Measurements from ENCODE around the gene DENND5B. TPM values are rescaled to one million over a fixed set of nuclear protein-coding genes. Genes with fewer than 3 reads are reported as not detected.

The DENND5B gene
- total and polyA plus RNA-seq, 2 of the 4 experiments (the other 2 are of a cell fraction), result 5.5 to 13.4 TPM

GRCh38 chr12:31516702-31517101 is 74.2 kb downstream of the DENND5B start:
- H2AK5ac ChIP-seq (ENCODE audit: low read depth, low read length), result no peak overlapping the region
- peaks cover 25 to 49% of the 10 kb centered on the region in 2 experiments for H3K79me1 ChIP-seq (ENCODE audit: low read depth in 1 of 2, low read length in 2 of 2)
- no peak overlapping the region; a peak in 1 of 4 replicates for H4K8ac ChIP-seq (ENCODE audit: low read depth in 2 of 2, low read length in 2 of 2)
- in situ Hi-C loops (cut with MboI; ENCODE audit: low sequenced_read_pairs), result loop anchor here (10.0 kb wide), 1 partner anchor 62 kb away; no protein-coding TSS in a partner anchor
- no peak overlapping the region for H3K56ac ChIP-seq (ENCODE audit: extremely low read depth, insufficient read depth, low read length)
- intact Hi-C loops (cut with micrococcal nuclease), result no loop called here
- H3K4me3 ChIP-seq (ENCODE audit: insufficient read depth, low read depth, low read length), result no peak overlapping the region
- H3K4ac ChIP-seq (ENCODE audit: low read depth, low read length), result no peak overlapping the region
- no peak overlapping the region for H2BK15ac ChIP-seq (ENCODE audit: low read depth, low read length)
- H3K27me3 ChIP-seq (ENCODE audit: control insufficient read depth, insufficient read depth, low read length), result no peaks in the 10 kb centered on the region
- H4K91ac ChIP-seq (ENCODE audit: insufficient read depth, low read depth, low read length), result no peak overlapping the region
- no peak for TF ChIP-seq RAD21 (IDR thresholded peaks at IDR 0.05; ENCODE audit: low read length)
- TF ChIP-seq MAFK (IDR thresholded peaks at IDR 0.05; ENCODE audit: low read depth, low read length), result no peak
- TF ChIP-seq CEBPB (IDR thresholded peaks at IDR 0.05; ENCODE audit: low read depth, low read length), result no peak
- no peak for TF ChIP-seq CTCF (conservative IDR thresholded peaks at IDR 0.05; ENCODE audit: low read depth, low read length)
- TF ChIP-seq, protein P1, sequence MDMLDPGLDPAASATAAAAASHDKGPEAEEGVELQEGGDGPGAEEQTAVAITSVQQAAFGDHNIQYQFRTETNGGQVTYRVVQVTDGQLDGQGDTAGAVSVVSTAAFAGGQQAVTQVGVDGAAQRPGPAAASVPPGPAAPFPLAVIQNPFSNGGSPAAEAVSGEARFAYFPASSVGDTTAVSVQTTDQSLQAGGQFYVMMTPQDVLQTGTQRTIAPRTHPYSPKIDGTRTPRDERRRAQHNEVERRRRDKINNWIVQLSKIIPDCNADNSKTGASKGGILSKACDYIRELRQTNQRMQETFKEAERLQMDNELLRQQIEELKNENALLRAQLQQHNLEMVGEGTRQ (IDR thresholded peaks at IDR 0.05; ENCODE audit: low read depth, low read length), result no peak
- no peak for TF ChIP-seq SMC3 (IDR thresholded peaks at IDR 0.05; ENCODE audit: low read depth, low read length)
- no peak for TF ChIP-seq POLR2A (IDR thresholded peaks at IDR 0.05; ENCODE audit: low read depth, low read length)
- no peak for TF ChIP-seq RCOR1 (IDR thresholded peaks at IDR 0.05; ENCODE audit: insufficient replicate concordance, low read length)
- BruUV-seq (replicated peaks), result no TSS peak
- H2BK20ac ChIP-seq (ENCODE audit: low read depth, low read length), result 0 out of 2 replicates have a peak overlapping the region, but pooled peaks have one; percentile 16
- H3K4me2 ChIP-seq (ENCODE audit: low read depth, low read length), result no peak overlapping the region
- no peaks in the 10 kb centered on the region for H3K36me3 ChIP-seq (ENCODE audit: control insufficient read depth, insufficient read depth, low read length)
- H2BK120ac ChIP-seq (ENCODE audit: low read depth, low read length), result no peak overlapping the region
- WGBS, 2 experiments (ENCODE audit: extremely low coverage in 2 of 2, insufficient read length in 1 of 2), result no CpG with 5 or more reads among the region's 2 CpGs
- peaks cover 16% of the 10 kb centered on the region for H3K4me1 ChIP-seq (ENCODE audit: control insufficient read depth, insufficient read depth, low read length)
- CTCF ChIA-PET, result interaction anchor here (1.1 kb wide), 1 partner anchor 114 kb away, joined by 5 read pairs; no protein-coding TSS in a partner anchor
- H4K20me1 ChIP-seq (ENCODE audit: insufficient read depth, low read length), result no peaks in the 10 kb centered on the region; the same call in 1 of the 2 replicates
- peak overlapping the region; percentile 55 for H3K18ac ChIP-seq (ENCODE audit: low read depth, low read length)
- H2AK9ac ChIP-seq (replicated peaks; ENCODE audit: low read depth, low read length, poor library complexity), result no peak overlapping the region
- H3K23ac ChIP-seq (ENCODE audit: low read depth, low read length), result 0 out of 2 replicates have a peak overlapping the region, but pooled peaks have one; percentile 28
- no peak overlapping the region; the same call in 1 of the 2 replicates for H4K5ac ChIP-seq (ENCODE audit: low read depth, low read length)
- 0 out of 2 replicates have a peak overlapping the region, but pooled peaks have one; percentile 28 for H3K9ac ChIP-seq (ENCODE audit: low read depth, low read length)
- peak overlapping the region; percentile 97 for H2BK5ac ChIP-seq (ENCODE audit: low read depth, low read length, poor library complexity, severe bottlenecking)
- peak overlapping the region; percentile 67; the same call in 1 of the 2 replicates for H3K14ac ChIP-seq (replicated peaks; ENCODE audit: low read depth, low read length)
- DNase-seq (no peak), ATAC-seq (ENCODE audit: low read depth) (no peak)
- peaks cover 7% of the 10 kb centered on the region for H3K9me1 ChIP-seq (ENCODE audit: insufficient read depth, low read length)
- no peak overlapping the region for H2AFZ ChIP-seq (replicated peaks; ENCODE audit: low read length, poor library complexity)
- H3K27ac ChIP-seq (ENCODE audit: insufficient read depth, low read length), result peak overlapping the region; percentile 56; the same call in 1 of the 2 replicates
- POLR2A ChIA-PET (ENCODE audit: unreplicated experiment), result no interaction called here
- dilution Hi-C loops (cut with HindIII; ENCODE audit: low sequenced_read_pairs, unreplicated experiment), result no loop called here
- H3K9me3 ChIP-seq (ENCODE audit: control insufficient read depth, insufficient read depth, low read length), result no peaks in the 10 kb centered on the region

Measured in IMR-90 (cell line).